GM12872 (cell line): ENCODE results near the gene OLIG2.

ENCODE experiments used
- CTCF ChIP-seq: IDR thresholded peaks from 3 replicates; pipeline ENCODE4 v1.5.1; 2011; ENCODE audit warnings: low read depth, mild to moderate bottlenecking, low read length, moderate library complexity; ENCODE audit not compliant: insufficient read depth

The OLIG2 gene

GRCh38 chr21:32990666-32991065 lies 35.1 kb upstream of the OLIG2 start:
- TF ChIP-seq CTCF: no peak

- TF ChIP-seq CTCF: no peak
Observed at GRCh38 chr21:32991361-32991760, 34.4 kb upstream of the OLIG2 start.

GRCh38 chr21:32993894-32994293 lies 31.8 kb upstream of the OLIG2 start:
- no peak for TF ChIP-seq CTCF

GRCh38 chr21:32994305-32994704 lies 31.4 kb upstream of the OLIG2 start:
- TF ChIP-seq CTCF: peak; percentile 52

- TF ChIP-seq CTCF: no peak
Observed at GRCh38 chr21:33007747-33008146, 18.0 kb upstream of the OLIG2 start.

GRCh38 chr21:33008333-33009051 lies 17.2 kb upstream of the OLIG2 start:
- TF ChIP-seq CTCF: no peak

GRCh38 chr21:33010931-33011330 lies 14.8 kb upstream of the OLIG2 start:
- no peak for TF ChIP-seq CTCF
